Activated CD8-positive, alpha-beta T cell treated with anti-CD3 and anti-CD28 coated beads for 36 hours (primary cell): ENCODE measurements around the gene CAPN5. TPM values are rescaled to one million over a fixed set of nuclear protein-coding genes. Genes with fewer than 3 reads are reported as not detected.

Source experiments
- ATAC-seq: fragments of 200-7000 bp; cut with Tn5 transposase; one replicate; pipeline ENCODE4 v1.10.0; 2021; ENCODE audit warnings: mild to moderate bottlenecking, moderate library complexity
- CTCF ChIA-PET: fragments of 350-600 bp; sonication (Branson Sonifier 250); formaldehyde crosslinking; loops from one replicate; lab custom pipeline; 2021; ENCODE audit warnings: antibody characterized with exemption; lab: Charles Lee
- POLR2A ChIA-PET: fragments of 350-600 bp; sonication (Branson Sonifier 250); formaldehyde crosslinking; loops from one replicate; lab custom pipeline; 2021; ENCODE audit warnings: antibody characterized with exemption; lab: Charles Lee
- DNase-seq: peaks from one replicate; pipeline ENCODE4 v3.0.0-alpha.2; 2020
- H3K27ac Mint-ChIP-seq: one replicate; pipeline ENCODE4 v1.8.0; 2021; ENCODE audit warnings: mild to moderate bottlenecking, mixed read lengths
- H3K27me3 Mint-ChIP-seq: one replicate; pipeline ENCODE4 v1.8.0; 2021; ENCODE audit warnings: mixed read lengths
- H3K36me3 Mint-ChIP-seq: one replicate; pipeline ENCODE4 v1.8.0; 2021; ENCODE audit warnings: low read depth, mixed read lengths
- H3K4me1 Mint-ChIP-seq: one replicate; pipeline ENCODE4 v1.8.0; 2021; ENCODE audit warnings: low read depth, mixed read lengths
- H3K4me3 Mint-ChIP-seq: one replicate; pipeline ENCODE4 v1.8.0; 2021; ENCODE audit warnings: mild to moderate bottlenecking, moderate library complexity, mixed read lengths
- H3K9me3 Mint-ChIP-seq: one replicate; pipeline ENCODE4 v1.8.0; 2021; ENCODE audit warnings: mixed read lengths
- intact Hi-C: fragments of 100-400 bp; cut with micrococcal nuclease; formaldehyde crosslinking; loops from one replicate; pipeline ENCODE4 v1.10.0; 2022
- total RNA-seq, 2 experiments: library from RNA; stranded (reverse); gene quantifications; one replicate each; pipeline ENCODE4 v1.2.3, GENCODE V29; 2021
- TF ChIP-seq, protein P1 (sequence below): fragments of 200-600 bp; IDR thresholded peaks from one replicate; pipeline ENCODE4 v1.8.0; 2022; ENCODE audit warnings: antibody characterized with exemption, mild to moderate bottlenecking

Gene CAPN5
- total RNA-seq, 2 experiments from 2014 or later = 1.6 to 2.2 TPM

DNA sequence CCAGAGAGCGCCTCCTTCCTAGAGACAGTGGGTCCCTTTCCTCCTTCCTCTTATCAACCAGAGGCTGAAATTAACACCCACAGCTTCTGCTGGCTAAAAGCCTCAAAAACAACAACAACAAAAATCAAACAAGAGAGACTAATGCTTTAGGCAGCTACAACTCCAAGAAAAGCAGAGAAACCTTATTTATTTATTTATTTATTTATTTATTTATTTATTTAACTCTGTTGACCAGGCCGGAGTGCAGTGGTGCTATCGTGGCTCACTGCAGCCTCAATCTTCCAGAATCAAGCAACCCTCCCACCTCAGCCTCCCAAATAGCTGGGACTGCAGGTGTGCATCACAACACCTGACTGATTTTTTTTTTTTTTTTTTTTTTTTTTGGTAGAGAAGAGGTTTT is 35.2 kb upstream of the CAPN5 start:
- DNase-seq (no peak), ATAC-seq (no peak)
- H3K27me3 Mint-ChIP-seq = peaks cover 18% of the 10 kb centered on the region
- no peaks in the 10 kb centered on the region for H3K36me3 Mint-ChIP-seq
- intact Hi-C loops = no loop called here
- H3K27ac Mint-ChIP-seq = no peak overlapping the region
- H3K4me1 Mint-ChIP-seq = no peaks in the 10 kb centered on the region
- H3K9me3 Mint-ChIP-seq = no peaks in the 10 kb centered on the region
- TF ChIP-seq, protein P1, sequence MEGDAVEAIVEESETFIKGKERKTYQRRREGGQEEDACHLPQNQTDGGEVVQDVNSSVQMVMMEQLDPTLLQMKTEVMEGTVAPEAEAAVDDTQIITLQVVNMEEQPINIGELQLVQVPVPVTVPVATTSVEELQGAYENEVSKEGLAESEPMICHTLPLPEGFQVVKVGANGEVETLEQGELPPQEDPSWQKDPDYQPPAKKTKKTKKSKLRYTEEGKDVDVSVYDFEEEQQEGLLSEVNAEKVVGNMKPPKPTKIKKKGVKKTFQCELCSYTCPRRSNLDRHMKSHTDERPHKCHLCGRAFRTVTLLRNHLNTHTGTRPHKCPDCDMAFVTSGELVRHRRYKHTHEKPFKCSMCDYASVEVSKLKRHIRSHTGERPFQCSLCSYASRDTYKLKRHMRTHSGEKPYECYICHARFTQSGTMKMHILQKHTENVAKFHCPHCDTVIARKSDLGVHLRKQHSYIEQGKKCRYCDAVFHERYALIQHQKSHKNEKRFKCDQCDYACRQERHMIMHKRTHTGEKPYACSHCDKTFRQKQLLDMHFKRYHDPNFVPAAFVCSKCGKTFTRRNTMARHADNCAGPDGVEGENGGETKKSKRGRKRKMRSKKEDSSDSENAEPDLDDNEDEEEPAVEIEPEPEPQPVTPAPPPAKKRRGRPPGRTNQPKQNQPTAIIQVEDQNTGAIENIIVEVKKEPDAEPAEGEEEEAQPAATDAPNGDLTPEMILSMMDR = no peak
- no peak overlapping the region for H3K4me3 Mint-ChIP-seq
- ChIA-PET POLR2A (no interaction called here), CTCF (interaction anchor here (0.8 to 1.5 kb wide), 3 partner anchors 60 to 113 kb away, joined by 3 to 4 read pairs (median 3); no protein-coding TSS in a partner anchor)

DNA sequence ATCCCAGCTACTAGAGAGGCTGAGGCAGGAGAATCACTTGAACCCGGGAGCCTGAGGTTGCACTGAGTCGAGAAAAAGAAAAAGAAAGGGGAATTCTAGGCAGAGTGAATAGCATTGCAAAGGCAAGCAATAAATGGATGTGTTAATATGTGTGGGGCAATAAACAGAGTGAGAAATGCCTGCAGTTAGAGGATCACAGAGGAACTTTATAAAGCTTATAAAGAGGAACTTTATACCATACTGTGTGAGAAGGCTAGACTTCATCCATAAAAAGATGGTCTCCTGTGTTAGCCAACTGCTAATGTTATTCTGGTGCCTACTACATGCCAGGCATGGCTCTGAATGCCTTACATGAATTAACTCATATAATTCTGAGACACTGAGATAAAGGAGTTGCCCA is 31.7 kb upstream of the CAPN5 start:
- Mint-ChIP-seq H3K36me3 (no peaks in the 10 kb centered on the region), H3K27ac (no peak overlapping the region), H3K9me3 (no peaks in the 10 kb centered on the region), H3K27me3 (peaks cover 35% of the 10 kb centered on the region), H3K4me1 (peaks cover 8% of the 10 kb centered on the region), H3K4me3 (no peak overlapping the region)
- TF ChIP-seq, protein P1 = no peak
- intact Hi-C loops = no loop called here
- ATAC-seq (no peak), DNase-seq (no peak)
- ChIA-PET CTCF (interaction anchor here (1.2 to 3.8 kb wide), 5 partner anchors 10 to 116 kb away, joined by 3 to 15 read pairs (median 8); no protein-coding TSS in a partner anchor), POLR2A (no interaction called here)

DNA sequence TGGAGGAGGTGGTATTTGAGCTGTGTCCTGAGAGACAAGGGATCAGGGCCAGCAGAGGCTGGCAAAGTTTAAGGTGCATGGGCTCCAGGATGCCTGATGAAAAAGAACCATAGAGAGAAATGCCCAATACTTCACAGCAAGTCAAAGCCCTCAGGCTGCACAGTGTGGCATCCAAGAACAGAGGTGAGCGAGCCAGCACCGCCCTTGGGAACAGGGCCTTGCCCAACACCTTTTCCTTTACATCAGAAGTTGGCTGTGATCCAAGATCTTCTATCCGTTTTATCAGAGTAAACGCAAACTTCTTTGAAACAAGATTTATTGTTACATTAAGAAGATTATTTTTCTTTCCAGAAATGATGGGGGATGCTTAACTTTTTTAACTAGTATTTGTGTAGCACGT is 31.2 kb upstream of the CAPN5 start:
- Mint-ChIP-seq H3K27ac (no peak overlapping the region), H3K27me3 (peaks cover 35% of the 10 kb centered on the region), H3K4me3 (no peak overlapping the region), H3K36me3 (no peaks in the 10 kb centered on the region), H3K9me3 (no peaks in the 10 kb centered on the region), H3K4me1 (peaks cover 8% of the 10 kb centered on the region)
- intact Hi-C loops = no loop called here
- DNase-seq (no peak), ATAC-seq (no peak)
- TF ChIP-seq, protein P1 = no peak
- CTCF ChIA-PET = interaction anchor here (1.4 to 3.8 kb wide), 4 partner anchors 10 to 117 kb away, joined by 4 to 15 read pairs (median 8); no protein-coding TSS in a partner anchor
- POLR2A ChIA-PET = no interaction called here

DNA sequence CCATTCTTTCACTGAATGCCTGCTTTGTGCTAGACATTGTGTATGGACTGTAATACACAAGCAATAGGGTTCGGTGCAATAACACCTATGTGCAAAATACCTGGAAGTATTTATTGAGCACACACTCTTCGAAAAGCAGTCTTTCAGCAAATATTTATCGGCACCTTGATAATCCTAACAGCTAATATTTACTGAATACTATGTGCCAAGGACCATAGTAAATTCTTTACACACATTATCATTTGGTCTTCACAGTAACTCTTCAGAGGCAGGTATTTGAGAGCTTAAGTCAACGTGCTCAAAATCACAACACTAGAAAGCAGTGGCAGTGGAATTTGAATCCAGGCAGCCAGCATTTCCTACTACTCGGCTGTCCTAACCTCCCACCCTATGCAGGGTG is 30.4 kb upstream of the CAPN5 start:
- ChIA-PET POLR2A (interaction anchor here (0.7 kb wide), 1 partner anchor 68 kb away, joined by 3 read pairs; no protein-coding TSS in a partner anchor), CTCF (interaction anchor here (1.2 to 3.8 kb wide), 4 partner anchors 9 to 227 kb away, joined by 3 to 15 read pairs (median 8); no protein-coding TSS in a partner anchor)
- intact Hi-C loops = no loop called here

DNA sequence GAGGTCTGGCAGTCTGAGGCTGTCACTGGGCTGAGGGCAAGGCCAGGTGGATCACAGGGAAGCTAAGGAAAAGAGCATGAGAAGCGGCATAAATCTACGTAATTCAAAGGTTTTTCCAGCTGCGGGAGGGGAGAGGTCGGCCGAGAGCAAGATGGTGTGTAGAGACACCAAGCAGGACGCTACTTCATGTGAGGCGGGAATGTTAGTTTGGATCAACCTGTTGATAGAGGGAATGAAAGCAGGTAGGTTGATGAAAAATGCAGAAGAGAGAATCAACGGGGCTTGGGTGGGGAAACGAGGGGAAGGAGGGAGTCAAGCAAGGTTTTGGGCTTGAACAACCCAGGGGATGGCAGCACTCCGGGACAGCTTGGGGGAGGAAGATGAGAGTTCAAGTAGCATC is 29.7 kb upstream of the CAPN5 start:
- H3K4me3 Mint-ChIP-seq = no peak overlapping the region
- TF ChIP-seq, protein P1 = no peak
- CTCF ChIA-PET = interaction anchor here (1.1 to 3.8 kb wide), 5 partner anchors 8 to 227 kb away, joined by 3 to 15 read pairs (median 6); no protein-coding TSS in a partner anchor
- H3K4me1 Mint-ChIP-seq = peaks cover 8% of the 10 kb centered on the region
- intact Hi-C loops = no loop called here
- peaks cover 36% of the 10 kb centered on the region for H3K27me3 Mint-ChIP-seq
- POLR2A ChIA-PET = no interaction called here
- no peaks in the 10 kb centered on the region for H3K36me3 Mint-ChIP-seq
- no peaks in the 10 kb centered on the region for H3K9me3 Mint-ChIP-seq
- ATAC-seq (no peak), DNase-seq (no peak)
- H3K27ac Mint-ChIP-seq = no peak overlapping the region

More for the DNA sequence above, 30.4 kb upstream of the CAPN5 start:
- ATAC-seq (no peak), DNase-seq (no peak)
- Mint-ChIP-seq H3K27me3 (peaks cover 38% of the 10 kb centered on the region), H3K36me3 (no peaks in the 10 kb centered on the region), H3K27ac (no peak overlapping the region), H3K4me3 (no peak overlapping the region), H3K9me3 (no peaks in the 10 kb centered on the region), H3K4me1 (peaks cover 8% of the 10 kb centered on the region)
- TF ChIP-seq, protein P1 = no peak
